B cell (primary cell): ENCODE measurements around the gene TFEB.

ENCODE experiments used
- EZH2 ChIP-seq: IDR thresholded peaks from 2 replicates; pipeline ENCODE4 v1.6.1; 2012; ENCODE audit warnings: borderline replicate concordance, low read depth, mild to moderate bottlenecking, moderate library complexity, low read length; ENCODE audit not compliant: insufficient read depth, poor library complexity, severe bottlenecking
- TF ChIP-seq, protein P1 (sequence below): fragments of 200-600 bp; IDR thresholded peaks from one replicate; pipeline ENCODE4 v1.8.0; 2022; ENCODE audit warnings: antibody characterized with exemption, mild to moderate bottlenecking

- TF ChIP-seq, protein P1, sequence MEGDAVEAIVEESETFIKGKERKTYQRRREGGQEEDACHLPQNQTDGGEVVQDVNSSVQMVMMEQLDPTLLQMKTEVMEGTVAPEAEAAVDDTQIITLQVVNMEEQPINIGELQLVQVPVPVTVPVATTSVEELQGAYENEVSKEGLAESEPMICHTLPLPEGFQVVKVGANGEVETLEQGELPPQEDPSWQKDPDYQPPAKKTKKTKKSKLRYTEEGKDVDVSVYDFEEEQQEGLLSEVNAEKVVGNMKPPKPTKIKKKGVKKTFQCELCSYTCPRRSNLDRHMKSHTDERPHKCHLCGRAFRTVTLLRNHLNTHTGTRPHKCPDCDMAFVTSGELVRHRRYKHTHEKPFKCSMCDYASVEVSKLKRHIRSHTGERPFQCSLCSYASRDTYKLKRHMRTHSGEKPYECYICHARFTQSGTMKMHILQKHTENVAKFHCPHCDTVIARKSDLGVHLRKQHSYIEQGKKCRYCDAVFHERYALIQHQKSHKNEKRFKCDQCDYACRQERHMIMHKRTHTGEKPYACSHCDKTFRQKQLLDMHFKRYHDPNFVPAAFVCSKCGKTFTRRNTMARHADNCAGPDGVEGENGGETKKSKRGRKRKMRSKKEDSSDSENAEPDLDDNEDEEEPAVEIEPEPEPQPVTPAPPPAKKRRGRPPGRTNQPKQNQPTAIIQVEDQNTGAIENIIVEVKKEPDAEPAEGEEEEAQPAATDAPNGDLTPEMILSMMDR: no peak
- no peak for TF ChIP-seq EZH2
Measured at GRCh38 chr6:41704656-41705310, 30.6 kb downstream of the TFEB start.
